Hematopoietic multipotent progenitor cell treated with erythropoietin and hydrocortisone succinate and interleukin-3 and kit ligand, for 4 days (in vitro differentiated cells): ENCODE results near the gene COL11A1.
"Not testable (repeated sequence)": the region's sequence is repeated elsewhere in the genome, so short reads cannot be mapped to it uniquely, and the experiment has no call there.

Source experiments
- DNase-seq: peaks from one replicate; pipeline ENCODE4 v3.0.0-alpha.2; 2015

COL11A1 gene

DNA sequence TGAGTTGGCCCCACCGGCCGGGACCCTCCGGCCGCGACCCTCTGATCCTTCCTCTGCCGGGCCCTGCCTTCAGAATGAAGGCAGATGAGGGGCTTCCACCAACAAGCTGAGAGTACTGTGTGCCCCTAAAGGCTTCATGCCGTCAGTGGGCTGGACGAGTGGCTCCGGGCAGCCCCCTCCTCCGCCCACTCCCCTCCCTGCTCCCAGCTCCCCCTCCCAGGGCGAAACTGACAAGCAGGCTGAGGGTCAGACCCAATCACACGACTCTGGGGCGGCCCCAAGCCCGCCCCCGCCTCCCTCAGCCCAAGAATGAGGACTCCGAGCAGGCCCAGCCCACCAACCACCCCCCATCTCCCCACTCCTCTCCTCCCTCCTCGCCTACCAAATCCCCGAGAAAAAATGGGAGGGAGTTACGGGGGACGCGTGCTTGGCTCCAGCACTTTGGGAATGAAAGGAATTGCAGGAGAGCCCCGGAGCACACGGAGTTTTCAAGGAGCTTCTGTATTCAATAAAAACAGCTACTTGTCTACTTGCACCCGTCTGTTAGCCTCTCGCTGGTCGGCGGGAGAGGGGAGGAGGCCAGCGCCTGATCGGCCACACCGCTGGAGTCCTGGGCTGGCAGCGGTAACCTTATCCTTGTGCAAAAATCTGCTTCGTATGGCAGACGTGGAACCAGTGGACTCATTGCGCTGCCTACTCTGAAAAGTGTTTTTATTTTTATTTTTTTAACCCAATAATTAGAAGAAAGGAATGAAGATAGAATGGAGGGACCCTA is at the start of gene COL11A1:
Gene COL11A1 (minus strand): TSS at position 147 of the 775 bp plus-strand sequence. CDS start 344 bp downstream, outside the sequence.
- no peak for DNase-seq

DNA sequence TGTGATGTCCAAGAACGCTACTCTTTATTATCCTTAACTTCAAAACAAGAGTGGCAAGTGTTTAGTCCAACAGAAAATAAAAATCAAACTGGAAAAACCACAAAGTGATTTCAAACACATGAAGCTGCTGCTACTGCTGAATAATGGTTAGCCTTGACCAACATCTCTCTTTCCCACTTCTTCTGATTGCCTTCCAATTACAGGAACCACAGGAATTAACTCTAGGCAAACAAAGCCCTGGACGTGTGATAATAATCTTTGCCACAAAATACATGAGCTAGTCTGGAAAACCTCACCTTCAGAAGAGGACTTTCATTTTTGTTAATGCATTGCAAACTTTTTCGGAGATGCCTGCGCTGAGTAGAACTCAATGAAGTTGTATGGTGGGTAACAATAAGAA is 48.6 kb upstream of the COL11A1 start:
- no peak for DNase-seq

DNA sequence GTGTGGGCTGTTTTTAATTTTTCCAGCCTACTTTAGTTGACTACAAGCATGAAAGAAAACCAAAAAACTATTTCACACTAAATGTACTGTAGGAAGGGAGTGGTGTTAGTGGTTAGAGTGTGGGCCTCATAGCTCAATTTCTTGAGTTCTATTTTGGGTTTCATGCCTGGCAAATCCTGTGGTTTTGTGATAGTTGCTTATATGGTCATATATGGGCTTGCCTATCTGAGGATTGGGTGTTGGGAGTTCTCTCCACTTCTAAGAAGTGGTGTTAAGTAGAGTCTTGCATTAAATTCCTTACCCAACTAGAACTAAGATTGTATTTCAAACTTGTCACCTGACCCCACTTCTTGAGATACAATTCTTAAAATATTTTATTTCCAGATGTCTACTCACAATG is 37.8 kb upstream of the COL11A1 start:
- DNase-seq, result peak; percentile 9

DNA sequence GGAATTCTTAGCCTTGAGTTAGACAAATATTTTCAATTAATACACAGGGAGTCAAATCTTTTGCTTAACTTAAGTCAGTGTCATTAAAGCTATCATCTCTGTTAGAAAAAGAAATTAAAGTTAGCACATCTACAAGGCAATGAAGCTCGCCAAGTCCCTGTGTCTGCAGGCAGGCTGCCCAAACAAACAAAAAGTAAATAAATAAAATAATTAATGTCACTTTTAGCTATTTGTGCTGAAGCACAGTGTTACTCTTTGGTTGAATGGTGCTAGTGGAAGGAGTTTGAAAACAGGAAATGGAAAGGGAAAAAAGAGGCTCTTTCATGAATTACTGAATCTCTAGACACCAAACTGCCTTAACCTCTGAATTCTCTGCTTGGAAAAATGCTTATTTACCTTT is 37.1 kb upstream of the COL11A1 start:
- no peak for DNase-seq

DNA sequence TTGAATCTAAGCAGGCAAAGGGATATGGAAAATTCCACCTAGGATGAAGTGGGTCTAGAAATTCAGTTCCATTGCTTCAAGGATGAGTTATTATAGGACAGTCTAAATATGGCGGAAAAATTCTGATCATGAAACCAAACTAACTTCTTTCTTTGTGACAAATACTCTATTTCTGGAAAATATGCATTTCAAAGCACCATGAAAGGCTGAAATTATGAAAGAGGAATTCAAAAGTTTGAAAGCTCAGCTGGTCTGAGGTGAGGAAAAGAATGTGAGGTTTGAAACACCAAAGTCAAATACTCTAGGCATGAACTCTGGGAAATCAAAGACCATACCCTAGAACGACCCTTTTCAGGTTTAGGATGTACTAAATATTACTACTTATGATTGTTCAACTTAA is 36.4 kb upstream of the COL11A1 start:
- DNase-seq, result no peak

DNA sequence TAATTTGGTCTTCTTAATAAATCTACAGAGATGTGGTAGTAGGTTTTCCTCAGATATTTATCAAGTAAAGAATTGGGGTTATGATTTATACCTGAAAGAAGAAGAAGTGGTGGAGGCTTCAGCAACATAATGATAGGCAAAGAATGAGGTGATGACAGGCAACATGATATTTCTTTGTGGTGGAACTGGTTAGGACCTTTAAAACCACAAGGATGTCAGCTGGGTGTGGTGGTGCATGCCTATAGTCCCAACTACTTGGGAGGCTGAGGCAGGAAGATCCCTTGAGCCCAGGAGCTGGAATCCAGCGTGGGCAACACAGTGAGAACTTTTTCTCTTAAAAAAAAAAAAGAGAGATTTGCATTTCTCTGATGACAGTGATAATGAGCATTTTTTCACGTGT is 34.1 kb upstream of the COL11A1 start:
- no peak for DNase-seq

DNA sequence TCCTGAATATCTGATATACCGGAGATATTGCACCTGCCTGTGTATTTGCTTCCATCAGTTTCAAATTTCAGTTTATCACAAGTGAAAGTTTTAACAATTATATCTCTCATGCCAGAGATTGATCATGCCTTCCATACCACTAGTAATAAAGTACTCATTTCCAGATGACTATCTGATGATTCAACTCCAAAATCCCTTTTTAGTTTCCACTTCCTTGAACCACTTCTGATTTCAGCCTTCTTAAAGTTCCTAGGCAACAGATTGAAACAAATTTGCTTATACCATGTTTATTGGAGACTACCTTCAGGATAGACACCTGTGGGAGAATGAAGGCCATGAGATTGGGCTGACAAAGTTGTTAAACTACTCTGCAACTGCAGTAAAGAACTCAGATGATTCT is 21.5 kb upstream of the COL11A1 start:
- no peak for DNase-seq

DNA sequence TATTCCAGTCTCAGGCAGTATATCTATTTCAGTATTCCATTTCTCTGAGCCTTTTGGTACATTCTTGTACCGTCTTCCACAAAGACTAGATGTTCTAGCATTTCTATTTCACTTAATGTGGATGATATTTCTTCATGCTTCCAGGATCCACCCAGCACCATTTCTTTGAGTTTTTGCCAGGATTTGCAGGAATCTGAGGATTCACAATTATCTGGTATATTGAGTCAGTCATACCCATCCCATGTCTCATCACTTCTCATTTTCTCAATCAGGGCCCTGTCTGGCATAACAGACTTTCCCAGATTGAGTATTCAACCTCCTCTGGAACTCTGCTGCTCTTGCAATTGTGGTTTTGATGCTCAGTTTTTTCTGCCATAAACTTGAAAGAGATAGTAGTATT is 20.9 kb upstream of the COL11A1 start:
- DNase-seq, result no peak

DNA sequence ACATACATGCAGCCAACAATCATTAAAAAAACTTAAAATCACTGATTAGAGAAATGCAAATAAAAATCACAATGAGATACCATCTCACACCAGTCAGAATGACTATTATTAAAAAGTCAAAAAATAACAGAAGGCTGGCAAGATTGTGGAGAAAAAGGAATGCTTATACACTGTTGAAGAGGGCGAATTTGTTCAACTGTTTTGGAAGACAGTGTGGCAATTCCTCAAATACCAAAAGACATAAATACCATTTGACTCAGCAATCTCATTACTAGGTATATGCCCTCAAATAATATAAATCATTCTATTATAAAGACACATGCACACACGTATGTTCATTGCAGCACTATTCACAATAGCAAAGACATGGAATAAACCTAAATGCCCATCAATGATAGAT is 19.9 kb upstream of the COL11A1 start:
- not testable (repeated sequence) for DNase-seq

DNA sequence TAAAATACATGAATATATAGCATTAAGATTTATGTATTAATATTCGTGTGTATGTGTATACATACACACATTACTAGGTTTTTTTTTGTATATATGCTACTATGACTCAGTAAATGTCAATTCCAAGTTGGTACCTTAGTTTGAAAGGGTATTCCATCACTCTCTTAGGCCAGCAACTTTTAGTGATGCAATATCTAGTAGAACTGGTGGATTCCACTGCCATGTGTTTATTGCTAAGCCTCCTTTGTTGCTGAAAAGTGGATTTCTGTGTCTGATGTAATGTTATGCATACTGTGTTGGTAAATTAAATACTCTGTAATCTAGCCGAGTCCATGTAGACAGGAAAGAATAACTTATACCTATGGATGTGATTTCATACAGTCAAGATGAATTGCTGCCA is 16.9 kb upstream of the COL11A1 start:
- DNase-seq, result no peak

DNA sequence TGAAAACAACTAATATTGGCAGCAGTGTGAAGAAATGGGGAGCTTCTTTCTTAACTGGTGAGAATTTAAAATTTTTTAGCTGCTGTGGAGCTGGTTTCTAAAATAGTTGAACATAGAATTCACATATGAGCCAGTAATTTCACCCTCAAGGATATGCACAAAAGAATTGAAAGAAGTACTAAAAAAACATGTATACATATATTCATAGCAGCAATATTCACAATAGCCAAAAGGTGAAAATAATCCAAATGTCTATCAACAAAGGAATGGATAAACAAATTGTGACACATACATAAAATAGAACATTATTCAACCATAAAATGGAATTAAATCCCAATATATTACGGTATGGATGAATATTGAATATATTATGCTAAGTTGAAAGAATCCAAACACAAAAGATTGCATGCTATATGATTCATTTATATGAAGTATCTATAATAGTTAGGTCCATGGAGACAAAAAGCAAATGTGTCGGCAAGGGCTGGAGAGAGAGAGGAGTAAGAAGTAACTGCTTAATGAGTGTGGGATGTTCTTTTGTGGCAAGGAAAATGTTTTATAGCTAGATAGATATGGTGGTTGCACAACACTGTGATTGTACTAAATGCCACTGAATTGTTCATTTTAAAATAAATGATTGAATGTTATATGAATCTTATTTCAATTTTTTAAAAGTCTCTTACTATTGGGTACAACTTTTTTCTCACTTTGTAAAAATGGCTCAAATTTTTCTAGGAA is 14.8 kb upstream of the COL11A1 start:
- DNase-seq, result no peak

DNA sequence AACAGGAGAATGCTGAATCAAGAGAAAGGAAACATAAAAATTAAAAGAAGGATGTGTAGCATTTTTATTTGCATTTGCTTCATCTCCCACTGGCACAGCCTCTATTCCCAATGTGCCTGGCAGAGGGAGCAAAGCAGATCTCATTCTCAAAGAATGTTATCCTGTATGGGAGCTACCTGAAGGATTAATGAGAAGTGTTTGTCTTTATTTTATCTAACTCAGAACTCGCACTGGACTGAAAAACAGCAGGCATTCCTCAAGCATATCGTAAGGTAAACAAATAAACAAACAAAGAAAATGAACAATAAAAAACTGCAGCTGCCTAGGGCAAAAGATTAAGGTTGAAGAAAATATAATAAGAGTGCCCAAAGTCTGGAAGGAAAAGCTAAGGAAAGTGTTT is 12.7 kb upstream of the COL11A1 start:
- no peak for DNase-seq

DNA sequence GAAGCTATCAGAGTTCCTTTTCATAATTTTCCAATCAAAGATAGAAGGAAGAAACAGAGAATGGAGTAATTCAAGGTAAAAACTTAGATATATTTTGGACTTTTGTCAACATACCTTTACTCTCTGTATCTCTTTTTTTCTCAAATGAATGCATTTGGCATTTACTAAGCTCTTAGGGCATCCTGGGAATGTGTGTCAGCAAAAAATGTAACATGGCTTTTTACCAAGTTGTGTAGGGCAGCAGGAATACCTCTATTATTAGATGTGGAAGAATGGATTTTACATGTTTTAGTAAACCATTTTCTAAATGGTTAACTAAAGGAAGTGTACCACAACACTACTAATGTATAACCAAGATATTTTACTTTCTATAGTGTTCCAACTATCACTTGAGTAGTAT is 4.2 kb upstream of the COL11A1 start:
- DNase-seq, result no peak

DNA sequence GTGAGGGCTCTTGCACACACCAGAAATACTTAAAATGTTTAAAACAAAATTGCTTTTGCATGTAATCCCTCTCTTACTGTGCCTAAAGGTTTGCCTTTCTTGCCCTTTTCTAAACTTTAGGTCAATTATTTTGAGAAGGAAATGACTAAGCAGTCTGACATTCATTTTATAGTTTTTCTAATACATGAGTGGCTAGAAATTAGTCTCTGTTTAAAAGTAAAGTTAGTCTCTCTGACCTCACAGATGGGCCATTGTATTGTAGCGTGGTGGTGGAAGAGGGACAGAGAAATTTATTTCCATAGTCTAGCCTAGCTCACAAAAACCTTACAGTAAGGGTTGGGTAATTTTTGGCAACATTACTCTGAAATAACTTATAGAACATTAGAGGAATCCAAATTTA is 3.6 kb upstream of the COL11A1 start:
- no peak for DNase-seq

DNA sequence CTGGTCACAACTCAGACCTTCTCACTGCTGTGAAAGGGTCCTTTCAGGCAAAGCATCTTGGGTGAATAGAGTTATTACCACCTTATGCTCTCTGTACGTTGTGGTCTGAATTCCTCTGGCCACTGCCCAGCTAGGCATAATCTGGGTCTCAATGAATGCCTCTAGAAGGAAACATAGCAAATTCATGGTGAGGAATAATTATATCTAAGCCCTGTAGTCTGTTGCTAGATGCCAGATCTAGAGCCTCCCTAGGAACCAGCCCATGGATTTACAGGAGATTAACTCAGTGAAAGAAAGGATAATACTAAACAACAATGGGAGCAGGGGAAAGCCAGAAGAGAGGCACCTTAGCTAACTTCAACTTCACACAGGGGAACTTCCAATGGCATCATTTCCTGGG is 2.4 kb upstream of the COL11A1 start:
- DNase-seq, result no peak

DNA sequence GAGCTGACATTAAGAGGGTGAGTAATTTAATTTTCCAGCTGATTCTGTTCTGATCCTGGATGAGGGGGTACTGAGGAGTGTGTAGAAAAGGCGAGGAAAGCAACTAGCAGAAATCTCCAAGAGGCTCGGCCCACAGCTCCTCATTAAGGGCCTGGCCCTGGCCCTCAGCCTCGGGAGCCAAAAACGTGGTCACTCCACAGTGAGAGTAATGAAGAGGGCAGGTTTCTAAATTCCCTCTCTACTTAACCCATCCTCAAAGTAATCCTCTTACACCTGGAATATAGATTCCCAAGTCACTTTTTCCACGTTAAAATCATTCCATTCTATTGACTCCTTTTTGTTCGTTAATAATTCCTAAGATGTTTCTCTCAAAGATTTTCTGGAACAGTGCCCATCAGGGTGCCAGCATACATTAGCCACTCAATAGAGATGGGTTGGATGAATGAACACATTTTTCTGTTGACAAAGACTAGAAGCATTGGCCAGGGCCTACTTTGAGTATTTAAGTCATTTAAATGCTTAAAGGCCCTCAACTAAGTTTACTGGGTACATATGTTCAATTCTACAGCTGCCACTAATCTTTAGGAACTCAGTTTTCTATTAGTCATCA is 1.1 kb upstream of the COL11A1 start:
- DNase-seq, result no peak

DNA sequence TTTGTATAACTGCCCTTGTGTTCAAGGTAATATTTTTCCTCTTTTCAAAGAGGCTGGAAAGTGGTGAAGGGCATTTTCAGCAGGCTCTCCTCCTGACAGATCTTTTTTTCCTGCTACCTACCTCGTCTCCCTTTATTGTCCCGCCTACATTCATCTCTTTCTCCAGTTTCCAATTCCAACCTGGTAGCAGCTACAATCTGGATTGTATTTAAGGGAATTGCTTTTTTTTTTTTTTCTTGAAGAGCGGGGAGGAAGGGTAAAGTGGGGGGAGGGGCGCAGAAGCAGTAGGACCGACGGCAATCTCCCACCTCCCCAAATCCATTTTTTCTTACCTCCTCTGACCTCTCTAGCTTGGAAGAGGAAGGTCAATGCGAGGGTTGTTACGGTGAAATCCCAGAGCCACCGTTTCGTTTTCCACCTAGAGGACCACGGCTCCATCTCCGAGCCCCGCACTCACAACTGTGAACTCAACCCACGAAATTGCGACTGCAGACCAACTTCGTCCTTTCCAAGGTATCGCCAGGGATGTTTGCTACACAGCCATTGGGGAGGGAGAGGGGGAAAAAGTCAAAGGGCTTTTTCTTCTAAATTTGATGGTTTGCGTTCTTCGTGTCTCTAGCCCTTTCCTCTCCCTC is 464 bp downstream of the COL11A1 start:
- DNase-seq, result peak; percentile 4

DNA sequence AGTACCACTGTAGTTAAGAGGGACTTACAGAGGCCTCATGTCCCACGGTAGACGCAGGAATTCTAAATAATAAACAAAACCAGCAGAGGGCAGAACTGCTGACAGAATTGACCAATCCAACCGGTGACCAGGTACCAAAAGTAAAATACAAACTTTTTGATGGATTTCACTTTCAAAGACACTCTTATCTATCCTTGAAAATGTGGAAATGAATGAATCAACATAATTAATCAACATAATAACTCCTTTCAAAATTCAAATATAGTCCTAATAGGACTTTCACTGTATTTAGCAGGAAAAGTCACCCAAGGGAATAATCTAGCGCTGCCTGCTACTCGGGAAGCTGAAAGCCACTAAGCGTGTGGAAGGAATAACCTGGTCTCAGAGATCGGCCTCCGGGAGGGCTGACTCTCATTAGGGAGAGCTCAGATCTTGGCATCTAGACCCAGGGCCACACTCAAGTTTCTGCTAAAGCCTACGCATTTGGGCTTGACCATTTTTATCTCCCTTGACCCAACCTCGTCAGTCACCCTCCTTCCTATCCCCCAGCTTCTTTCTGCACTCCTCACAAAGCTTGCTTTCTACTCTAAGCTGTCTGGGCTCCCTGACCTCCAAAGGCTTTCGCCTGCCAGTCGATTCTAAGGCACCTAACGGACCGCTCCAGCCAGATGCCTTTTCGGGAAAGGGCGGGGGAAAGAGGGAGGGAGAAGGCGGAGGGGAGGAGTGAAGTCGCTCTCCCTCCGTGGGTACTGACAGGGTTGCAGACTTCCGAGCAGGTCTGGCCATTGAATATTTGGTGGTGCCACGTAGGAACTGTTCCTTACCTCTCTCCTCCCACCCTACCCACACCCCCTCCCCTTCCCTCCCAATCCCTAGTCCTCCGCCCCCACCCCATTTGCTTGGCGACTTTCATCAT is 1.6 kb downstream of the COL11A1 start:
- peak; percentile 58 for DNase-seq

DNA sequence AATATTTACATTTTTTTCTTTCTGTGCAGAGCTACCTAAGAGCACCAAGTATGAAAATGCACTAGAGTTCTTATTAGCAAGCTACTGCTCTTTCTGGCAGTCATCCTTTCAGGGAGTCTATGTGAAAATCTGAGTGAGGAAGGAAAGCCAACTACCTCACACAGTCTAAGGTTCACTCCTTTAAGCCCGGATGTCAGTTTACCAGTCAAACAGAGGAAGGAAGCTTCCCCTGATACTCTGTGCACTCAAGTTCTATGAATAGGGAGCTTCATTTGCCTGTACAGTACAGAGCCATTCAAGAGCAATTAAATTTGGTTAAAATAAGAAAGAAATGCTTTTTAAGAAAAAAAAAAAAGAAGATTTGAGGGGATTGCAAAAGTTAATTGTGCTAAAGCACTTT is 6.9 kb downstream of the COL11A1 start:
- DNase-seq, result no peak

DNA sequence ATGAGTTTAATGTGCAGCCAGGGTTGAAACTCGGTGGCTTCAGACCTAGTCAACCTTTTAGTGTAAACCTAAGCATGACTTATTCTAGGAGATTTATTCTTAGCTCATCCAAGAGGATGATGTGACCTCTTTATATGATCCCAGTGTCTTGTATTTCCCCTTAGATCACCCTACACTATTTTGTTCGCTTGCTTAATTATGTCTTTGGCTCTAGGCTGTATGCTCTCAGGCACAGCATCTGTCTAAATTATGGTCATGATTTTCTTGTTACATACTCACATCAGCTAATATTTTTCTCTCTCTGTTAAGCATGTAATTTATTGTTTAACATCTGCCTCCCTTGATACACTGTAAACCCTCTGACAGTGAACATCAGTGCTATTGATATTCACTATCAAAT is 19.1 kb downstream of the COL11A1 start:
- DNase-seq, result no peak

DNA sequence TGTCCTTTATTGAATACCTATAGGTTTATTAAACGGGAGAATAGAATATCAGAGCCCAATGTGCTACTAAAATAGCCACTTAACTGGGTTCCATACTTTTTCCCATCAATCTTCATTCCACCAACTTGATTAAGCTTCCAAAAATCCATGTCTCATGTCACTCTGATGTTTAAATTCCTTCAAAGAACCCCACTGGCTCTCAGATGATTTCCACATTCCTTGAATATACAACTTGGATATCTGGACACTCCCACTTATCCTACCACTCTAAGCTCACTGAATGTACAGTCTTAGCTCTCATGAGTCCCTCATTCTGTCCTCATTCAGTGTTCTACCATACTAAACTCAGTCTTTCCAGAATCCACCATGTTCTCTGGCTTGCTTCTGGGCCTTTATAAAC is 21.1 kb downstream of the COL11A1 start:
- DNase-seq, result no peak

DNA sequence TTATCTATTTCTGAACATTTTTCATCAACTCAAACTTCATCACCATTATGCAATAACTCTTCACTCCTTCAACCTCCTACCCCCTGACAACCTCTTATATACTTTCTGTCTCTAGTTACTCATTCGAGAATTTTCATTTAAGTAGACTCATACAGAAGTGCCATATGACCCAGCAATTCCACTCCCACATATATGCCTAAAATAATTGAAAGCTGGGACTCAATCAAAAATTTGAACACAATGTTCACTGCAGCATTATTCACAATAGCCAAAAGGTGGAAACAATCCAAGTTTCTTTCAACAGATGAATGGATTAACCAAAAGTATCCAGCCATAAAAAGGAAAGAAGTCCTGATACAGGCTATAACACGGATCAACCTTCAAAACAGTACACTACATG is 24.1 kb downstream of the COL11A1 start:
- DNase-seq, result no peak
